Measurements from ENCODE around the gene HTATSF1. TPM values are rescaled to one million over a fixed set of nuclear protein-coding genes. Genes with fewer than 3 reads are reported as not detected.

The HTATSF1 gene
- polyA plus RNA-seq, 3 donors = 1.9 to 20.5 (median 14.2) TPM

GRCh38 chrX:136546371-136546781, 49.0 kb downstream of the HTATSF1 start:
- no peak for DNase-seq

GRCh38 chrX:136549226-136549625, 51.8 kb downstream of the HTATSF1 start:
- Histone ChIP-seq H3K9me3 (replicated peaks in 1 of 2; ENCODE audit: control insufficient read depth in 1 of 2, insufficient read depth in 1 of 2, low read length in 2 of 2) (no peaks in the 10 kb centered on the region), H3K4me2 (replicated peaks; ENCODE audit: extremely low read depth, low read length, poor library complexity, severe bottlenecking) (no peak overlapping the region), H3K9ac (ENCODE audit: insufficient read depth, low read length, poor library complexity, severe bottlenecking) (no peak overlapping the region), H3K27ac (ENCODE audit: low read depth in 1 of 2, low read length in 2 of 2) (no peak overlapping the region), H2AFZ (ENCODE audit: insufficient read depth, low read depth, low read length, poor library complexity, severe bottlenecking) (no peak overlapping the region), H3K36me3 (replicated peaks in 1 of 2; ENCODE audit: control insufficient read depth in 1 of 2, insufficient read depth in 2 of 2, low read length in 2 of 2) (no peaks in the 10 kb centered on the region), H3K4me1 (ENCODE audit: control insufficient read depth in 1 of 2, insufficient read depth in 2 of 2, low read length in 2 of 2) (no peaks in the 10 kb centered on the region), H4K20me1 (ENCODE audit: insufficient read depth, low read length) (no peaks in the 10 kb centered on the region), H3K79me2 (ENCODE audit: insufficient read depth, low read length) (no peaks in the 10 kb centered on the region), H3K4me3 (replicated peaks in 1 of 3; ENCODE audit: low read depth in 2 of 3, low read length in 3 of 3) (no peak overlapping the region), H3K27me3 (ENCODE audit: control insufficient read depth in 2 of 2, insufficient read depth in 2 of 2, low read length in 2 of 2) (peaks cover 0 to 1% of the 10 kb centered on the region in 2 donors)
- TF ChIP-seq CTCF (IDR thresholded peaks at IDR 0.05) = no peak
- H3K36me3 Mint-ChIP-seq = no peaks in the 10 kb centered on the region
- WGBS (ENCODE audit: insufficient coverage) = 98% methylated on average over 5 of the region's 5 CpGs
- H3K4me1 Mint-ChIP-seq = no peaks in the 10 kb centered on the region
- H3K4me3 Mint-ChIP-seq = no peak overlapping the region
- peaks cover 0 to 3% (median 0%) of the 10 kb centered on the region in 3 donors for H3K27me3 Mint-ChIP-seq (ENCODE audit: low read depth in 3 of 3)
- intact Hi-C loops (cut with micrococcal nuclease) = no loop called here
- H3K9me3 Mint-ChIP-seq = no peaks in the 10 kb centered on the region
- no peak for DNase-seq
- H3K27ac Mint-ChIP-seq = no peak overlapping the region

More at GRCh38 chrX:136546371-136546781, 49.0 kb downstream of the HTATSF1 start:
- Histone ChIP-seq H3K79me2 (ENCODE audit: insufficient read depth, low read length) (no peaks in the 10 kb centered on the region), H3K36me3 (replicated peaks in 1 of 2; ENCODE audit: control insufficient read depth in 1 of 2, insufficient read depth in 2 of 2, low read length in 2 of 2) (no peaks in the 10 kb centered on the region), H3K4me2 (replicated peaks; ENCODE audit: extremely low read depth, low read length, poor library complexity, severe bottlenecking) (no peak overlapping the region), H3K27me3 (ENCODE audit: control insufficient read depth in 2 of 2, insufficient read depth in 2 of 2, low read length in 2 of 2) (no peaks in the 10 kb centered on the region), H3K9ac (ENCODE audit: insufficient read depth, low read length, poor library complexity, severe bottlenecking) (no peak overlapping the region), H2AFZ (ENCODE audit: insufficient read depth, low read depth, low read length, poor library complexity, severe bottlenecking) (no peak overlapping the region), H3K4me3 (replicated peaks in 1 of 3; ENCODE audit: low read depth in 2 of 3, low read length in 3 of 3) (no peak overlapping the region), H3K4me1 (ENCODE audit: control insufficient read depth in 1 of 2, insufficient read depth in 2 of 2, low read length in 2 of 2) (no peaks in the 10 kb centered on the region), H4K20me1 (ENCODE audit: insufficient read depth, low read length) (no peaks in the 10 kb centered on the region), H3K9me3 (replicated peaks in 1 of 2; ENCODE audit: control insufficient read depth in 1 of 2, insufficient read depth in 1 of 2, low read length in 2 of 2) (no peaks in the 10 kb centered on the region), H3K27ac (ENCODE audit: low read depth in 1 of 2, low read length in 2 of 2) (no peak overlapping the region)
- Mint-ChIP-seq H3K27ac (no peak overlapping the region), H3K27me3 (ENCODE audit: low read depth in 3 of 3) (peaks cover 0 to 3% (median 2%) of the 10 kb centered on the region in 3 donors), H3K4me3 (no peak overlapping the region), H3K9me3 (no peaks in the 10 kb centered on the region), H3K4me1 (no peaks in the 10 kb centered on the region), H3K36me3 (no peaks in the 10 kb centered on the region)
- intact Hi-C loops (cut with micrococcal nuclease) = no loop called here
- WGBS (ENCODE audit: insufficient coverage) = no CpG with 5 or more reads among the region's 3 CpGs
- TF ChIP-seq CTCF (IDR thresholded peaks at IDR 0.05) = no peak

All from CD14-positive monocyte (primary cell).